GM12878 (cell line): ENCODE data around the gene CHEK1. TPM values are rescaled to one million over a fixed set of nuclear protein-coding genes. Genes with fewer than 3 reads are reported as not detected.

Experiments used
- ASH2L ChIP-seq: fragments of 300-600, 200-600 bp; sonication (generic); IDR thresholded peaks from 2 replicates; pipeline ENCODE4 v1.6.1; 2017; ENCODE audit warnings: low read depth, mild to moderate bottlenecking, borderline replicate concordance
- BRCA1 ChIP-seq: IDR thresholded peaks from 2 replicates; pipeline ENCODE4 v1.6.1; 2011; ENCODE audit warnings: low read depth, low read length, improper control_type of control experiment
- CBFB ChIP-seq: IDR thresholded peaks from 2 replicates; pipeline ENCODE4 v1.6.1; 2016; ENCODE audit warnings: antibody characterized with exemption, low read depth
- CEBPB ChIP-seq, 2 experiments: fragments of 150-350 bp in 1 of 2; IDR thresholded peaks; 2 replicates each; pipeline ENCODE4 v1.6.1; 2012 to 2014; ENCODE audit warnings: low read depth in 2 of 2, low read length in 2 of 2, borderline replicate concordance in 1 of 2, inconsistent platforms in 1 of 2
- CEBPZ ChIP-seq: fragments of 150-350 bp; IDR thresholded peaks from 2 replicates; pipeline ENCODE4 v1.6.1; 2016; ENCODE audit warnings: low read depth, low read length
- MAX ChIP-seq: IDR thresholded peaks from 2 replicates; pipeline ENCODE4 v1.6.1; 2012; ENCODE audit warnings: low read depth, low read length, improper control_type of control experiment
- MEF2B ChIP-seq: fragments of 450-650 bp; IDR thresholded peaks from 2 replicates; pipeline ENCODE4 v1.6.1; 2018; ENCODE audit warnings: mild to moderate bottlenecking, moderate library complexity; ENCODE audit not compliant: partially characterized antibody, poor library complexity, severe bottlenecking
- MXI1 ChIP-seq: fragments of 150-350 bp; IDR thresholded peaks from 2 replicates; pipeline ENCODE4 v1.6.1; 2011; ENCODE audit warnings: low read depth, mild to moderate bottlenecking, inconsistent platforms, low read length, improper control_type of control experiment
- MYC ChIP-seq: IDR thresholded peaks from 2 replicates; pipeline ENCODE4 v1.6.1; 2011; ENCODE audit warnings: mild to moderate bottlenecking, low read length, moderate library complexity, inconsistent platforms; ENCODE audit not compliant: insufficient read depth, insufficient replicate concordance, insufficient read length, severe bottlenecking
- RAD21 ChIP-seq: IDR thresholded peaks from 2 replicates; pipeline ENCODE4 v1.6.1; 2011; ENCODE audit warnings: mild to moderate bottlenecking, low read depth, low read length, moderate library complexity; ENCODE audit not compliant: insufficient read depth
- REST ChIP-seq: IDR thresholded peaks from 2 replicates; pipeline ENCODE4 v1.6.1; 2012; ENCODE audit warnings: mild to moderate bottlenecking, low read depth, low read length
- SREBF1 ChIP-seq: IDR thresholded peaks from 2 replicates; pipeline ENCODE4 v1.6.1; 2012; ENCODE audit warnings: mild to moderate bottlenecking, low read length
- ZBTB40 ChIP-seq: fragments of 450-650 bp; IDR thresholded peaks from 2 replicates; pipeline ENCODE4 v1.6.1; 2016; ENCODE audit warnings: mild to moderate bottlenecking, moderate library complexity, borderline replicate concordance
- ZNF687 ChIP-seq: fragments of 450-650 bp; IDR thresholded peaks from 2 replicates; pipeline ENCODE4 v1.6.1; 2017; ENCODE audit warnings: mild to moderate bottlenecking, moderate library complexity
- polyA plus RNA-seq, 11 experiments: library from polyadenylated mRNA; depleted of rRNA in 4 of 11; unstranded in 6 of 11; stranded (reverse) in 5 of 11; fragments of >200 nt; fragmentation: Nextera tagmentation in 4 of 11; fragmentation: Illumina TruSeq in 1 of 11; extraction: Ambion mirVana in 4 of 11; extraction: Trizol in 1 of 11; gene quantifications; 1 replicate in 1 of 11; 2 replicates in 10 of 11; pipeline versions ENCODE4 v1.2.1 to v1.2.3, GENCODE V29; 2011 to 2016; ENCODE audit warnings: inconsistent platforms in 2 of 11, missing spikeins in 2 of 11, low read depth in 1 of 11
- total RNA-seq, 4 experiments: library from RNA; depleted of rRNA in 3 of 4; stranded (reverse); fragments of >200 nt in 3 of 4; fragmentation: Illumina TruSeq in 1 of 4; extraction: Trizol in 1 of 4; gene quantifications; 2 replicates each; pipeline versions ENCODE4 v1.2.1 to v1.2.3, GENCODE V29; 2013 to 2021

The CHEK1 gene
- total and polyA plus RNA-seq, 10 of the 15 experiments (the other 5 are each of a cell fraction or from before 2014, with no cell fraction given) = 42.1 to 72.9 (median 65.6) TPM

- no peak for TF ChIP-seq ZBTB40
- TF ChIP-seq ZNF687 = peak; percentile 79
- no peak for TF ChIP-seq MYC
- peak; percentile 35; the same call in 1 of the 2 replicates for TF ChIP-seq MAX
- no peak for TF ChIP-seq RAD21
- no peak; the same call in 1 of the 2 replicates for TF ChIP-seq CBFB
- no peak for TF ChIP-seq BRCA1
- no peak for TF ChIP-seq REST
- TF ChIP-seq MEF2B = no peak
- no peak for TF ChIP-seq MXI1
- no peak for TF ChIP-seq ASH2L
- TF ChIP-seq SREBF1 = no peak
- no peak for TF ChIP-seq CEBPB (IDR thresholded peaks at IDR 0.05; ENCODE audit: borderline replicate concordance in 1 of 2, low read depth in 2 of 2, low read length in 2 of 2)
- no peak for TF ChIP-seq CEBPZ
Observed at GRCh38 chr11:125625225-125625629, 264 bp downstream of the CHEK1 start (continued).
